CD4-positive, alpha-beta memory T cell (primary cell): ENCODE data around the gene CNTN5. TPM values are rescaled to one million over a fixed set of nuclear protein-coding genes. Genes with fewer than 3 reads are reported as not detected.

Experiments
- CTCF ChIA-PET: fragments of 350-600 bp; sonication (Branson Sonifier 250); formaldehyde crosslinking; loops from one replicate; lab custom pipeline; 2021; ENCODE audit warnings: inconsistent platforms; ENCODE audit not compliant: partially characterized antibody; lab: Charles Lee
- POLR2A ChIA-PET: fragments of 350-600 bp; sonication (Branson Sonifier 250); formaldehyde crosslinking; loops from one replicate; lab custom pipeline; 2021; ENCODE audit not compliant: partially characterized antibody; lab: Charles Lee
- DNase-seq, 5 donors: peaks; one replicate each; pipeline versions ENCODE4 v3.0.0 to v3.0.0-alpha.2; 2020 to 2022; ENCODE audit warnings: mixed read lengths in 1 of 5
- H3K27ac ChIP-seq: one replicate; pipeline ENCODE4 v1.7.0; 2013; ENCODE audit warnings: low read depth, low read length
- H3K27me3 ChIP-seq: 2 replicates; pipeline ENCODE4 v1.7.0; 2013; ENCODE audit warnings: mild to moderate bottlenecking, low read length, moderate library complexity; ENCODE audit not compliant: insufficient read depth
- H3K36me3 ChIP-seq: 2 replicates; pipeline ENCODE4 v1.7.0; 2013; ENCODE audit warnings: mild to moderate bottlenecking, low read length, moderate library complexity; ENCODE audit not compliant: insufficient read depth
- H3K4me1 ChIP-seq: 2 replicates; pipeline ENCODE4 v1.7.0; 2013; ENCODE audit warnings: mild to moderate bottlenecking, low read length, moderate library complexity; ENCODE audit not compliant: insufficient read depth
- H3K4me3 ChIP-seq, 2 donors: one replicate each; pipeline ENCODE4 v1.7.0; 2013; ENCODE audit warnings: low read length in 2 of 2, mild to moderate bottlenecking in 1 of 2
- H3K9me3 ChIP-seq, 2 donors: one replicate each; pipeline ENCODE4 v1.7.0; 2013; ENCODE audit warnings: low read length in 2 of 2, control low read depth in 1 of 2; ENCODE audit not compliant: control insufficient read depth in 1 of 2
- H3K27ac Mint-ChIP-seq, 7 donors: one replicate each; pipeline ENCODE4 v1.8.0; 2020 to 2021; ENCODE audit warnings: mixed read lengths in 7 of 7, mild to moderate bottlenecking in 6 of 7, inconsistent platforms in 3 of 7, moderate library complexity in 3 of 7
- H3K27me3 Mint-ChIP-seq, 2 donors: one replicate each; pipeline ENCODE4 v1.8.0; 2020 to 2021; ENCODE audit warnings: mixed read lengths in 2 of 2
- H3K36me3 Mint-ChIP-seq, 2 donors: one replicate each; pipeline ENCODE4 v1.8.0; 2020 to 2021; ENCODE audit warnings: mixed read lengths in 2 of 2, inconsistent platforms in 1 of 2, mild to moderate bottlenecking in 1 of 2
- H3K4me1 Mint-ChIP-seq, 4 donors: one replicate each; pipeline ENCODE4 v1.8.0; 2020 to 2021; ENCODE audit warnings: mixed read lengths in 4 of 4, mild to moderate bottlenecking in 1 of 4
- H3K4me3 Mint-ChIP-seq, 8 donors: one replicate each; pipeline ENCODE4 v1.8.0; 2020 to 2021; ENCODE audit warnings: mixed read lengths in 8 of 8, mild to moderate bottlenecking in 7 of 8, moderate library complexity in 6 of 8, inconsistent platforms in 3 of 8
- H3K9me3 Mint-ChIP-seq, 8 donors: one replicate each; pipeline ENCODE4 v1.8.0; 2020 to 2021; ENCODE audit warnings: mixed read lengths in 8 of 8, mild to moderate bottlenecking in 5 of 8, inconsistent platforms in 3 of 8, moderate library complexity in 1 of 8
- intact Hi-C: fragments of 100-400 bp; cut with micrococcal nuclease; formaldehyde crosslinking; loops from one replicate; pipeline ENCODE4 v1.15.1; 2023
- polyA plus RNA-seq, 2 donors: library from polyadenylated mRNA; unstranded; fragments of 300-500 nt; fragmentation: Illumina TruSeq; gene quantifications; one replicate each; pipeline ENCODE4 v1.2.3, GENCODE V29; 2021
- total RNA-seq, 2 experiments: library from RNA; stranded (reverse); gene quantifications; one replicate each; pipeline ENCODE4 v1.2.3, GENCODE V29; 2021

CNTN5 gene
- total and polyA plus RNA-seq, 4 experiments from 2014 or later = not detected

DNA sequence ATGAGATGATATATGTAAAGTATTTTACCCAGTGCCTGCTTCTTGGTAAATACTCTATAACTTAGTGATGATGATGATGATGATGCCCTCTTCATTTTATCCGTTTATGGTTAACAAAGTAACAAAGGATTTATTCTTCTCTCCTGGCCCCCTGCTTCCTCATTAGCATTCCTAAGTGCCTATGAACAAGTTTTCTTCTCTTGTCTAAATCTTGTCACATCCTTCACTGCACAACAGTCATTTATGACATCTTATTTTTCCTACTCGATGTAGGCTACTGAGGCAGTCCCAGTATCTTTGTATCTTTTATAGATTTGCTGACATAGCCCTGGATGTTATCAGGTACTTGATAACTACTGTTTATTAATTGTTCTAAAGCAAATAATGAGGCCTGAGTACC lies 911.9 kb downstream of the CNTN5 start:
- ChIA-PET CTCF (no interaction called here), POLR2A (no interaction called here)
- no peak overlapping the region for H3K4me3 ChIP-seq
- Mint-ChIP-seq H3K27ac (no peak overlapping the region), H3K9me3 (peaks cover 0 to 22% (median 9%) of the 10 kb centered on the region in 8 donors), H3K4me3 (no peak overlapping the region), H3K4me1 (no peaks in the 10 kb centered on the region), H3K36me3 (no peaks in the 10 kb centered on the region), H3K27me3 (no peaks in the 10 kb centered on the region)
- intact Hi-C loops = no loop called here
- H3K4me1 ChIP-seq = no peaks in the 10 kb centered on the region
- DNase-seq = no peak
- no peak overlapping the region for H3K27ac ChIP-seq
- peaks cover 0 to 5% of the 10 kb centered on the region in 2 donors for H3K9me3 ChIP-seq
- no peaks in the 10 kb centered on the region for H3K36me3 ChIP-seq
- H3K27me3 ChIP-seq = no peaks in the 10 kb centered on the region

DNA sequence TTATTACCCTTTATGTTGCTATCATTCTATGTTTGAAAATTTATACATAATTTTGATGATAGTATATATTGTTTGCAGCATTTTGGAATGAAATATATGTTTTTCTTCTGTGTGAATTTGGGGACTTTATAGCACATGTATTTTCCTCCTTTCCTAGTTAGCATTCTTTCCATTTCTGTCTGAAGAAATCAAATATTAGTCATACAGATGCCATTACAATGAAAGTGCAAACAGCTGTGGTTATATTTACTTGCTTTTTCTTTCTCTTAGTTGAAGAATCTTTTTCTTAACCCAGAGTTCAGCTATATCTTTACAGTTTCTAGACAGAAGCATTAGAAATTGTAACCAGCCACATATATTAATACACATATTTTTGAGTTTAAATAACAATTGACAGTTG lies 913.3 kb downstream of the CNTN5 start:
- no peak overlapping the region for H3K27ac Mint-ChIP-seq
- H3K4me3 Mint-ChIP-seq = no peak overlapping the region
- DNase-seq = no peak
- peaks cover 0 to 15% (median 6%) of the 10 kb centered on the region in 8 donors for H3K9me3 Mint-ChIP-seq
- POLR2A ChIA-PET = no interaction called here
- Histone ChIP-seq H3K36me3 (no peaks in the 10 kb centered on the region), H3K9me3 (peaks cover 0 to 5% of the 10 kb centered on the region in 2 donors), H3K27me3 (no peaks in the 10 kb centered on the region), H3K4me3 (no peak overlapping the region), H3K27ac (no peak overlapping the region), H3K4me1 (no peaks in the 10 kb centered on the region)
- intact Hi-C loops = no loop called here
- no peaks in the 10 kb centered on the region for H3K36me3 Mint-ChIP-seq
- H3K4me1 Mint-ChIP-seq = no peaks in the 10 kb centered on the region
- CTCF ChIA-PET = no interaction called here
- H3K27me3 Mint-ChIP-seq = no peaks in the 10 kb centered on the region

DNA sequence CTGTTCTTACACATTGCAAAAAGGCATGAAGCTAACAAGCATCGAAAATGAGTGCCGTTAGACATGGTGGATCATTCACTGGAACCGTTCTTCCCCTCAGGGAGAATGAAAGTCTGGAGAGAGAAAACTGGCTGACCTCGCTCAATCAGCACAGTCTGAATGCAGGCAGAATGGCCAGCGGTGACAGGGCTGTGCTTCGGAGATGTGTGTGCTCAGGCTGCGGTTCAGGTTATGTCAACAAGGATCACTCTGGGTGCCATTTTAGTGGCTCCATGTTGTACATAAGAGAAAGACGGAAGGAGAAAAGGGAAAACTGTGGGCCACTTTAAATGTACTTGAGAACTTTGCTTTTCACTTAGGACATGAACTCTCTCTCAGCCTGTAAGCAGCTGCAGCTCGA lies 916.6 kb downstream of the CNTN5 start:
- Histone ChIP-seq H3K4me3 (no peak overlapping the region), H3K27ac (no peak overlapping the region), H3K4me1 (no peaks in the 10 kb centered on the region), H3K36me3 (no peaks in the 10 kb centered on the region), H3K9me3 (no peaks in the 10 kb centered on the region), H3K27me3 (no peaks in the 10 kb centered on the region)
- no peak overlapping the region for H3K27ac Mint-ChIP-seq
- no peaks in the 10 kb centered on the region for H3K36me3 Mint-ChIP-seq
- H3K27me3 Mint-ChIP-seq = no peaks in the 10 kb centered on the region
- H3K4me3 Mint-ChIP-seq = no peak overlapping the region
- intact Hi-C loops = no loop called here
- DNase-seq = no peak
- peaks cover 0 to 17% (median 4%) of the 10 kb centered on the region in 8 donors for H3K9me3 Mint-ChIP-seq
- H3K4me1 Mint-ChIP-seq = no peaks in the 10 kb centered on the region
- ChIA-PET CTCF (no interaction called here), POLR2A (no interaction called here)

DNA sequence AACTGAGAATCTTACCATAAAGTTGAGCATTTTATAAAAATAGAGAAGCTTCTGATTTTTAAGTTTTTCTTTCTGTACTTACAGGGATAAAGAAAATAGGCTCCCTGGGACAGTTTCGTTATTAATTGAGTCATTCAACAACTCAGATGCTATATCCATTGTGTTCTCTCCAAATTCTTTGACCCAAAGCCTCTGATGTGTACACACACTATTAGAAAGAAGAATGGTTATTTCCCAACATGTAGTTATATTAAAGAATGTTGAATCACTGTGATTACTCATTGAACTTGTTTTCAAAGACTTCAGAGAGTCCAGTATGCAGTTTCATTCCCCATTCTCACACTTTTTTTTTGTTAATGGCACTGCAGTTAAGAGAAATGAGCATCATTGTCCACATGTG lies 932.1 kb downstream of the CNTN5 start:
- Mint-ChIP-seq H3K27ac (no peak overlapping the region), H3K4me3 (no peak overlapping the region)
- CTCF ChIA-PET = no interaction called here

DNA sequence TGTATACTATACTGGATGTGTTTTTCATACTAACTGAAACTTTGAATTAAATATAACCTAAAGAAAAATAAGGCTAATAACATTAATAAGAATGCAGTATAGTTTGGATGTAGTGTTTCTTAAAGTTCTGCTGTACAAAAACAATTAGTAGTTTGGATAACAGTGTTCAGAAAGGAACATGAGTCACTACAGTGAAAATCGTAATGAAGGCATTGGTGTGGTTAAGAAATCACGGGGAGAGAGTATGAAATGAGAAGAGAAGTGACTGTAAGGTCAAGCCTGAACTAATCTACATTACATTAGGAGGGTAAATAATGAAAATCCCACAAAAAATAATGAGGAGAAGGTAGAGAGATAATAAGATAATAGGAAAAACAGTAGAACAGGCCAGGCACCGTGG lies 939.8 kb downstream of the CNTN5 start:
- Histone ChIP-seq H3K4me3 (no peak overlapping the region), H3K36me3 (no peaks in the 10 kb centered on the region), H3K9me3 (no peaks in the 10 kb centered on the region), H3K27me3 (no peaks in the 10 kb centered on the region), H3K27ac (no peak overlapping the region), H3K4me1 (no peaks in the 10 kb centered on the region)
- CTCF ChIA-PET = no interaction called here
- Mint-ChIP-seq H3K36me3 (no peaks in the 10 kb centered on the region), H3K4me1 (no peaks in the 10 kb centered on the region), H3K4me3 (no peak overlapping the region), H3K27ac (no peak overlapping the region), H3K9me3 (peaks cover 2 to 22% (median 6%) of the 10 kb centered on the region in 8 donors), H3K27me3 (no peaks in the 10 kb centered on the region)
- no peak for DNase-seq
- POLR2A ChIA-PET = no interaction called here
- intact Hi-C loops = no loop called here

More for the DNA sequence above, 932.1 kb downstream of the CNTN5 start:
- no peaks in the 10 kb centered on the region for H3K4me1 ChIP-seq
- H3K27ac ChIP-seq = no peak overlapping the region
- no peaks in the 10 kb centered on the region for H3K27me3 ChIP-seq
- no peaks in the 10 kb centered on the region for H3K36me3 ChIP-seq
- POLR2A ChIA-PET = no interaction called here
- Mint-ChIP-seq H3K36me3 (no peaks in the 10 kb centered on the region), H3K27me3 (no peaks in the 10 kb centered on the region), H3K9me3 (peaks cover 0 to 17% (median 3%) of the 10 kb centered on the region in 8 donors), H3K4me1 (no peaks in the 10 kb centered on the region)
- no peak for DNase-seq
- H3K4me3 ChIP-seq = no peak overlapping the region
- peaks cover 0 to 4% of the 10 kb centered on the region in 2 donors for H3K9me3 ChIP-seq
- intact Hi-C loops = no loop called here

DNA sequence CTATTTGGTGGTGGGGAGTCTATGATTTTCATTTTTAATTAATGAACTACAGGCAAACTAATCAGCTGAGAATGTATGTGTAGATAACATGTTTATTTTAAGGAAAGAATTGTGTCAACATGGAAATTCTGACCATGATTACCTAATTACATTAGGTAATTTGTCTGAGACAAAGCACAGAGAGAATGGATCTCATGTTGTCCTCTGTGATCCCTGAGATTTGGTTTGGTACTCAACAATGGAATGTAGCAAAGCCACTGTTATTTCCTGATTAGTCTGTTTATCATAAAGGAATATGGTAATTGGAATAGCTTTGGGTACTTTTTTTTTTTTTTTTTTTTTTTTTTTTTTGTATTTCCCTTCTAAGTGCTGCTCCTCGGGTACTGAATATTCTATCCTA lies 947.6 kb downstream of the CNTN5 start:
- CTCF ChIA-PET = no interaction called here

DNA sequence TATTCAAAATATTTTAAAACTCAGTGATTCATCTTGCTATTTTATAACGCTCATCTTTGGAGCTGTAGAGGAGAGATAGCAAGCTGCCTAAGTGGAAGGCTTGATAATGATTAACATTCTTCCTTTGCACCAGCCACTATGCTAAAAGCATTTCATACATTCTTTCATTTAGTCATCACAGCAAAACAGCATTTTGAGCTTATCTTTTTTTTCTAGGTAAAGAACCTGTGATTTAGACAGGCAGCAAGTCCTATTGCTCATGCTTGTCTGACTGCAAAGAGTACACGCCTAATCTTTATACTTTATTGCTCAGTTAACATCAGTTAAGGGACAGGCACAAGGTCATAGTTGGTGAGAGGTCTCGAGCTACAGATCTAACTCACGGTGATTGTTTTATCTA lies 953.2 kb downstream of the CNTN5 start:
- POLR2A ChIA-PET = no interaction called here
- CTCF ChIA-PET = no interaction called here
- no peaks in the 10 kb centered on the region for H3K4me1 Mint-ChIP-seq
- H3K36me3 Mint-ChIP-seq = no peaks in the 10 kb centered on the region
- no peak for DNase-seq
- intact Hi-C loops = no loop called here
- no peaks in the 10 kb centered on the region for H3K27me3 ChIP-seq
- no peaks in the 10 kb centered on the region for H3K27me3 Mint-ChIP-seq
- H3K4me3 Mint-ChIP-seq = no peak overlapping the region
- no peaks in the 10 kb centered on the region for H3K36me3 ChIP-seq
- no peak overlapping the region for H3K4me3 ChIP-seq
- H3K27ac ChIP-seq = no peak overlapping the region
- no peaks in the 10 kb centered on the region for H3K4me1 ChIP-seq
- H3K9me3 Mint-ChIP-seq = peaks cover 3 to 31% (median 13%) of the 10 kb centered on the region in 8 donors
- no peak overlapping the region for H3K27ac Mint-ChIP-seq
- no peaks in the 10 kb centered on the region for H3K9me3 ChIP-seq

More for the DNA sequence above, 947.6 kb downstream of the CNTN5 start:
- Mint-ChIP-seq H3K36me3 (no peaks in the 10 kb centered on the region), H3K9me3 (peaks cover 0 to 23% (median 13%) of the 10 kb centered on the region in 8 donors), H3K4me3 (no peak overlapping the region), H3K27me3 (no peaks in the 10 kb centered on the region), H3K27ac (no peak overlapping the region), H3K4me1 (no peaks in the 10 kb centered on the region)
- POLR2A ChIA-PET = no interaction called here
- no peaks in the 10 kb centered on the region for H3K4me1 ChIP-seq
- H3K27me3 ChIP-seq = no peaks in the 10 kb centered on the region
- H3K27ac ChIP-seq = no peak overlapping the region
- no peak overlapping the region for H3K4me3 ChIP-seq
- DNase-seq = no peak
- H3K36me3 ChIP-seq = no peaks in the 10 kb centered on the region
- H3K9me3 ChIP-seq = no peaks in the 10 kb centered on the region
- intact Hi-C loops = no loop called here

DNA sequence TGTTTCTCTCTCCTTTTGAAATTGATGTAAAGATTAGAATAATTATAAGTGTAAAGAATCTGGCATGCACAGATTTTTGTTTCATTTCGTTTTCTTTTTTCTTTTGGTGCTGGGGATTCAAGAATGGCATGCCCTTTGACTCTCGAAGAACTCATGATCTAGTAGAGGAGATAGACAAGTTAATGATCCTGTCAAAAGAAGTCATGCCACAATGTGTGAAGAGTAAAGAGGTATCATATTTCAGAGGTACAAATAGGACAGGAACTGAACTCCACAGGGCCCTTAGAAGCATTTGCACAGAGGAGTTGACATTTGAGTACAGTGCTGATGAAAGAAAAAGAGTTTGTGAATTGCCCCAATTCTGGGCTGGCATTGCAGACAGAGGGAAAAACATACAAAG lies 958.3 kb downstream of the CNTN5 start:
- Histone ChIP-seq H3K9me3 (no peaks in the 10 kb centered on the region), H3K27ac (no peak overlapping the region), H3K4me1 (no peaks in the 10 kb centered on the region), H3K36me3 (no peaks in the 10 kb centered on the region), H3K4me3 (no peak overlapping the region), H3K27me3 (no peaks in the 10 kb centered on the region)
- ChIA-PET POLR2A (no interaction called here), CTCF (no interaction called here)
- peaks cover 0 to 34% (median 13%) of the 10 kb centered on the region in 8 donors for H3K9me3 Mint-ChIP-seq
- no peak for DNase-seq
- H3K36me3 Mint-ChIP-seq = no peaks in the 10 kb centered on the region
- no peak overlapping the region for H3K4me3 Mint-ChIP-seq
- intact Hi-C loops = no loop called here
- H3K27ac Mint-ChIP-seq = no peak overlapping the region
- no peaks in the 10 kb centered on the region for H3K27me3 Mint-ChIP-seq
- H3K4me1 Mint-ChIP-seq = no peaks in the 10 kb centered on the region
